Measurements from ENCODE around the gene MTCH1. TPM values are rescaled to one million over a fixed set of nuclear protein-coding genes. Genes with fewer than 3 reads are reported as not detected.
A peak's percentile ranks its signal among the peaks of the same experiment; 100 is the strongest.

MTCH1 gene
- total and polyA plus RNA-seq, 10 of the 15 experiments (the other 5 are each of a cell fraction or from before 2014, with no cell fraction given): 7.2 to 128 (median 85.2) TPM

- intact Hi-C loops (cut with micrococcal nuclease; ENCODE audit: unreplicated experiment): no loop called here
- no peak overlapping the region for H3K9ac ChIP-seq (ENCODE audit: control insufficient read depth, insufficient read depth, low read length)
- POLR2A ChIA-PET: interaction anchor here (1.0 kb wide), 1 partner anchor 8 kb away, joined by 5 read pairs; no protein-coding TSS in a partner anchor
- H4K20me1 ChIP-seq (ENCODE audit: control insufficient read depth, insufficient read depth): no peaks in the 10 kb centered on the region
- no peaks in the 10 kb centered on the region for H3K27me3 ChIP-seq (replicated peaks in 1 of 2; ENCODE audit: control insufficient read depth in 2 of 2, insufficient read depth in 2 of 2, low read length in 1 of 2)
- DNase-seq (ENCODE audit: low read depth, low spot score) (no peak), FAIRE-seq (no peak), ATAC-seq (no peak; the same call in 2 of the 3 replicates)
- peak in 1 of 2 experiments; percentile 39; a peak in 1 of 4 replicates for TF ChIP-seq BHLHE40 (IDR thresholded peaks at IDR 0.05; ENCODE audit: borderline replicate concordance in 1 of 2, low read depth in 2 of 2, low read length in 1 of 2)
- TF ChIP-seq RB1 (IDR thresholded peaks at IDR 0.05; ENCODE audit: borderline replicate concordance): no peak
- RAD21 ChIA-PET (ENCODE audit: unreplicated experiment): no interaction called here
- H3K79me2 ChIP-seq (ENCODE audit: control insufficient read depth, insufficient read depth, low read length): no peaks in the 10 kb centered on the region
- no peak overlapping the region for H3K4me2 ChIP-seq (ENCODE audit: control insufficient read depth, insufficient read depth)
- in situ Hi-C loops (cut with MboI): no loop called here
- WGBS (ENCODE audit: insufficient coverage, insufficient replicate concordance, low lambda C conversion rate, missing lambda C conversion rate): 43% methylated on average over 13 of the region's 15 CpGs
- no peak overlapping the region for H3K4me3 ChIP-seq
- no peak overlapping the region for H3K27ac ChIP-seq (ENCODE audit: control insufficient read depth, insufficient read depth)
- H2AFZ ChIP-seq (ENCODE audit: control insufficient read depth, low read depth, low read length): no peak overlapping the region
- H3K9me3 ChIP-seq (replicated peaks; ENCODE audit: control insufficient read depth, insufficient read depth, low read length): no peaks in the 10 kb centered on the region
- no TSS peak for BruUV-seq (replicated peaks)
- no peaks in the 10 kb centered on the region for H3K36me3 ChIP-seq (ENCODE audit: control insufficient read depth in 2 of 2, insufficient read depth in 2 of 2, low read length in 1 of 2)
- SMC1A ChIA-PET (ENCODE audit: uncharacterized antibody, unreplicated experiment): interaction anchor here (0.7 kb wide), 1 partner anchor 13 kb away, joined by 3 read pairs; the partner anchor contains the start of gene MTCH1
- CTCF ChIA-PET: no interaction called here
- H3K4me1 ChIP-seq (ENCODE audit: control insufficient read depth, insufficient read depth, low read length): peaks cover 5% of the 10 kb centered on the region
These were observed 13.2 kb upstream of the MTCH1 start for GRCh38 chr6:36999061-36999750.

GRCh38 chr6:36998723-36999038 is 12.7 kb upstream of the MTCH1 start:
- Histone ChIP-seq H3K4me1 (ENCODE audit: control insufficient read depth, insufficient read depth, low read length) (no peaks in the 10 kb centered on the region), H3K9ac (ENCODE audit: control insufficient read depth, insufficient read depth, low read length) (no peak overlapping the region)
- no TSS peak for BruUV-seq (replicated peaks)

More at GRCh38 chr6:36998723-36999038, 12.7 kb upstream of the MTCH1 start:
- intact Hi-C loops (cut with micrococcal nuclease; ENCODE audit: unreplicated experiment) (no loop called here), in situ Hi-C loops (cut with MboI) (no loop called here)
- H3K27ac ChIP-seq (ENCODE audit: control insufficient read depth, insufficient read depth): no peak overlapping the region
- FAIRE-seq (no peak), DNase-seq (ENCODE audit: low read depth, low spot score) (no peak), ATAC-seq (no peak)
- 74% methylated on average over 8 of the region's 8 CpGs for WGBS (ENCODE audit: insufficient coverage, insufficient replicate concordance, low lambda C conversion rate, missing lambda C conversion rate)
- no peaks in the 10 kb centered on the region for H3K27me3 ChIP-seq (replicated peaks in 1 of 2; ENCODE audit: control insufficient read depth in 2 of 2, insufficient read depth in 2 of 2, low read length in 1 of 2)
- no peaks in the 10 kb centered on the region for H3K9me3 ChIP-seq (replicated peaks; ENCODE audit: control insufficient read depth, insufficient read depth, low read length)
- RAD21 ChIA-PET (ENCODE audit: unreplicated experiment): no interaction called here
- H4K20me1 ChIP-seq (ENCODE audit: control insufficient read depth, insufficient read depth): no peaks in the 10 kb centered on the region
- no peak overlapping the region for H2AFZ ChIP-seq (ENCODE audit: control insufficient read depth, low read depth, low read length)
- CTCF ChIA-PET: no interaction called here
- SMC1A ChIA-PET (ENCODE audit: uncharacterized antibody, unreplicated experiment): no interaction called here
- no peaks in the 10 kb centered on the region for H3K79me2 ChIP-seq (ENCODE audit: control insufficient read depth, insufficient read depth, low read length)
- no peak overlapping the region for H3K4me2 ChIP-seq (ENCODE audit: control insufficient read depth, insufficient read depth)
- H3K4me3 ChIP-seq: no peak overlapping the region
- POLR2A ChIA-PET: interaction anchor here (1.0 kb wide), 1 partner anchor 9 kb away, joined by 5 read pairs; no protein-coding TSS in a partner anchor
- TF ChIP-seq POLR2A (IDR thresholded peaks at IDR 0.05; ENCODE audit: low read depth, low read length) (no peak), BCL3 (IDR thresholded peaks at IDR 0.05; ENCODE audit: borderline replicate concordance, insufficient read depth, low read depth, low read length, poor library complexity, severe bottlenecking) (no peak)
- H3K36me3 ChIP-seq (ENCODE audit: control insufficient read depth in 2 of 2, insufficient read depth in 2 of 2, low read length in 1 of 2): no peaks in the 10 kb centered on the region
